PC-3 (cell line): Measurements from ENCODE around the gene HAP1.

Experiments
- EZH2phosphoT487 ChIP-seq: fragments of 300-600 bp; sonication (generic); IDR thresholded peaks from 2 replicates; pipeline ENCODE4 v1.6.1; 2018; ENCODE audit warnings: mild to moderate bottlenecking, antibody characterized with exemption, low read length, borderline replicate concordance
- TF ChIP-seq, protein P1 (sequence below): fragments of 300-600 bp; sonication (generic); conservative IDR thresholded peaks from 2 replicates; pipeline ENCODE4 v1.5.1; 2017; ENCODE audit warnings: antibody characterized with exemption, low read depth, mild to moderate bottlenecking, low read length

- TF ChIP-seq, protein P1, sequence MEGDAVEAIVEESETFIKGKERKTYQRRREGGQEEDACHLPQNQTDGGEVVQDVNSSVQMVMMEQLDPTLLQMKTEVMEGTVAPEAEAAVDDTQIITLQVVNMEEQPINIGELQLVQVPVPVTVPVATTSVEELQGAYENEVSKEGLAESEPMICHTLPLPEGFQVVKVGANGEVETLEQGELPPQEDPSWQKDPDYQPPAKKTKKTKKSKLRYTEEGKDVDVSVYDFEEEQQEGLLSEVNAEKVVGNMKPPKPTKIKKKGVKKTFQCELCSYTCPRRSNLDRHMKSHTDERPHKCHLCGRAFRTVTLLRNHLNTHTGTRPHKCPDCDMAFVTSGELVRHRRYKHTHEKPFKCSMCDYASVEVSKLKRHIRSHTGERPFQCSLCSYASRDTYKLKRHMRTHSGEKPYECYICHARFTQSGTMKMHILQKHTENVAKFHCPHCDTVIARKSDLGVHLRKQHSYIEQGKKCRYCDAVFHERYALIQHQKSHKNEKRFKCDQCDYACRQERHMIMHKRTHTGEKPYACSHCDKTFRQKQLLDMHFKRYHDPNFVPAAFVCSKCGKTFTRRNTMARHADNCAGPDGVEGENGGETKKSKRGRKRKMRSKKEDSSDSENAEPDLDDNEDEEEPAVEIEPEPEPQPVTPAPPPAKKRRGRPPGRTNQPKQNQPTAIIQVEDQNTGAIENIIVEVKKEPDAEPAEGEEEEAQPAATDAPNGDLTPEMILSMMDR = no peak
- TF ChIP-seq EZH2phosphoT487 = no peak
Measured at GRCh38 chr17:41773190-41773588, 38.7 kb upstream of the HAP1 start.
